HCT116 (cell line): ENCODE results near the gene CPT2.

ENCODE experiments used
- CEBPB ChIP-seq: IDR thresholded peaks from 2 replicates; pipeline ENCODE4 v1.6.1; 2012; ENCODE audit warnings: low read depth
- POLR2AphosphoS5 ChIP-seq: IDR thresholded peaks from 2 replicates; pipeline ENCODE4 v1.6.1; 2011; ENCODE audit warnings: mild to moderate bottlenecking, low read depth, low read length, moderate library complexity
- TF ChIP-seq, protein P1 (sequence below), 3 experiments: fragments of 200-600 bp in 1 of 3; sonication (generic) in 1 of 3; IDR thresholded peaks in 2 of 3; conservative IDR thresholded peaks in 1 of 3; 2 replicates each; pipeline ENCODE4 v1.5.1; 2012 to 2017; ENCODE audit warnings: low read depth in 2 of 3, low read length in 2 of 3, antibody characterized with exemption in 1 of 3, borderline replicate concordance in 1 of 3, control low read depth in 1 of 3, mild to moderate bottlenecking in 1 of 3, mixed read lengths in 1 of 3, mixed run types in 1 of 3, moderate library complexity in 1 of 3; ENCODE audit not compliant: insufficient read depth in 1 of 3

DNA sequence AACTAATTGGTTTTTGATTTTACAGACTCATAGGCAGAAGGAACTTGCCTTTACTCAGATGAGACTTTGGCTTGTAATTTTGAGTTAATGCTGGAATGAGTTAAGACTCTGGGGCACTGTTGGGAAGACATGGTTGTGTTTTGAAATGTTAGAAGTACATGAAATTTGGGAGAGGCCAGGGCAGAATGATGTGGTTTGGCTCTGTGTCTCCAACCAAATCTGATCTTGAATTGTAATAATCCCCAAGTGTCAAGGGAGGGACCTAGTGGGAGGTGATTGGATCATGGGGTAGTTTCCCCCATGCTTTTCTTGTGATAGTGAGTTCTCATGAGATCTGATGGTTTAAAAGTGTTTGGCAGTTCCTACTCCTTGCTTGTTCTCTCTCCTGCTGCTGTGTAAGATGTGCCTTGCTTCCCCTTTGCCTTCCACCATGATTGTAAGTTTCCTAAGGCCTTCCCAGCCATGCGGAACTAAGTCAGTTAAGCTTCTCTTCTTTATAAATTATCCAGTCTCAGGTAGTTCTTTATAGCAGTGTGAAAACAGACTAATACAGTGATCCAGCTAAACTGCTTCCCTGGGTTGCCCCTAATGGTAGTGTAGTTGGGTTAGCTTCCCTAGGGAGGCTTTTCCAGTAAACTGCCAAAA lies 10.2 kb downstream of the CPT2 start:
- TF ChIP-seq POLR2AphosphoS5: no peak
- TF ChIP-seq, protein P1, sequence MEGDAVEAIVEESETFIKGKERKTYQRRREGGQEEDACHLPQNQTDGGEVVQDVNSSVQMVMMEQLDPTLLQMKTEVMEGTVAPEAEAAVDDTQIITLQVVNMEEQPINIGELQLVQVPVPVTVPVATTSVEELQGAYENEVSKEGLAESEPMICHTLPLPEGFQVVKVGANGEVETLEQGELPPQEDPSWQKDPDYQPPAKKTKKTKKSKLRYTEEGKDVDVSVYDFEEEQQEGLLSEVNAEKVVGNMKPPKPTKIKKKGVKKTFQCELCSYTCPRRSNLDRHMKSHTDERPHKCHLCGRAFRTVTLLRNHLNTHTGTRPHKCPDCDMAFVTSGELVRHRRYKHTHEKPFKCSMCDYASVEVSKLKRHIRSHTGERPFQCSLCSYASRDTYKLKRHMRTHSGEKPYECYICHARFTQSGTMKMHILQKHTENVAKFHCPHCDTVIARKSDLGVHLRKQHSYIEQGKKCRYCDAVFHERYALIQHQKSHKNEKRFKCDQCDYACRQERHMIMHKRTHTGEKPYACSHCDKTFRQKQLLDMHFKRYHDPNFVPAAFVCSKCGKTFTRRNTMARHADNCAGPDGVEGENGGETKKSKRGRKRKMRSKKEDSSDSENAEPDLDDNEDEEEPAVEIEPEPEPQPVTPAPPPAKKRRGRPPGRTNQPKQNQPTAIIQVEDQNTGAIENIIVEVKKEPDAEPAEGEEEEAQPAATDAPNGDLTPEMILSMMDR (IDR thresholded peaks at IDR 0.05 in 2 of 3, conservative IDR thresholded peaks at IDR 0.05 in 1 of 3; ENCODE audit: borderline replicate concordance in 1 of 3, insufficient read depth in 1 of 3, low read depth in 2 of 3, low read length in 2 of 3): no peak
- TF ChIP-seq CEBPB: no peak
